SK-N-MC (cell line): Measurements from ENCODE around the gene KDM4B.

ENCODE experiments used
- EZH2 ChIP-seq: fragments of 200-600 bp; sonication (generic); IDR thresholded peaks from one replicate; pipeline ENCODE4 v1.6.1; 2017; ENCODE audit warnings: antibody characterized with exemption
- POLR2AphosphoS5 ChIP-seq: IDR thresholded peaks from 2 replicates; pipeline ENCODE4 v1.6.1; 2012; ENCODE audit warnings: mild to moderate bottlenecking, low read depth, low read length, borderline replicate concordance

GRCh38 chr19:5074407-5074806 is 105.5 kb downstream of the KDM4B start:
- TF ChIP-seq EZH2: no peak
- TF ChIP-seq POLR2AphosphoS5: no peak
